GM18907 (cell line): Measurements from ENCODE around the gene ITPKA.
"Not testable (repeated sequence)": the region's sequence is repeated elsewhere in the genome, so short reads cannot be mapped to it uniquely, and the experiment has no call there.

Source experiments
- ATAC-seq: cut with Tn5 transposase; IDR thresholded peaks from one replicate; pipeline ENCODE4 v1.9.1; 2021; ENCODE audit warnings: mild to moderate bottlenecking, moderate library complexity; ENCODE audit not compliant: unreplicated experiment

Gene ITPKA

DNA sequence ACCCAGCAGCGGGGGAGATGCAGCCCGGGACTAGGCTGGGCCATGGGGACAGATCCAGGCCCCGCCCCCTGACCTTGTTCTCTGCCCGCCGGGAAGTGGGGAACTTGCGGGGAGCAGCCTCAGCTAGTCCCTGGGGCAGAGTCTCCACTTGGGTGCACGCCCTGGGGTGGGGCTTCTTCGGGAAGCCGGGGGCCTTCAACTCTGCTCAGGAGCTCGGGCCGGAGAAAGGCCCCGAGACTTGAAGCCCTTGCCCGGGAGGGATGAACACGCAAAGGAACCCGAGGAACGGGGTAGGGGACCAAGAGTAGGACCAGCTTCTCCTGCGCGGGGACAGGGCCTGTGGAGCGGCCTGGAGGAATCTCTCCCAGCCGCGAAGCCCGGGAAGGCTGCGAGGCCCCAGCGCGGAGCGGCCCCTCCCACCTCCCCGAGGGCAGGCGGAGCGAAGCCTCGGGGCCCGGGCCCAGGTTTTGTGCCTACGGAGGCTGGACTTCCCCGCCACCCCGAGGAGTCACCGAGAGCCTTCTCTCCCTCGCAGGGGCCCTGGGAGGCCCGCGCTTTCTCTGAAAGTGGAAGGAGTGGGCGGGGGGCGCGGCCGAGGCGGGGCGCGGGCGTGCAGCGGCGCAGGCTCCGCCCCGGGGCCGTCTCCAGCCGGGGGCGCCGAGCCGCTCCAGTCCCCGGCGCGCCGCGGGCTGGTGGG is at the start of gene ITPKA:
ITPKA (plus strand) TSS at position 670 of the 697 bp plus-strand sequence. CDS start 54 bp downstream, outside the sequence.
- peak; percentile 58 for ATAC-seq

DNA sequence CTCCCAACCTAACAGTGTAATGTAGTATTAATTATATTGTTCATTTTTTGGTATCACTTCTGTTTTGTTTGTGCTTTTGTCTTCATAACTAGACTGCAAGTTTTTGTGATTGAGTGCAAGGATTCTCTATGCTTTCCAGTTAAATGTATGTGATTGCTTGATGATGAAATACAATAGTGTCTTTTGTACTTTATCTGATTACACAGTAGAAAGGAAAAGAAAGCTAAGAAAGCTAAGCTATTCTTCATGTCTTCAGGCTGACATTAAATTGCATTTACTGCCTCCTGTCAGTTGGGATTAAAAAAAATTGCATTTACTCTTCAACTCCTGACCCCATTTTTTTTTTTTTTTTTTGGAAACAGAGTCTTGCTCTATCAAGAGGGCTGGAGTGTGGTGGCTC is 48.3 kb upstream of the ITPKA start:
- ATAC-seq = no peak

DNA sequence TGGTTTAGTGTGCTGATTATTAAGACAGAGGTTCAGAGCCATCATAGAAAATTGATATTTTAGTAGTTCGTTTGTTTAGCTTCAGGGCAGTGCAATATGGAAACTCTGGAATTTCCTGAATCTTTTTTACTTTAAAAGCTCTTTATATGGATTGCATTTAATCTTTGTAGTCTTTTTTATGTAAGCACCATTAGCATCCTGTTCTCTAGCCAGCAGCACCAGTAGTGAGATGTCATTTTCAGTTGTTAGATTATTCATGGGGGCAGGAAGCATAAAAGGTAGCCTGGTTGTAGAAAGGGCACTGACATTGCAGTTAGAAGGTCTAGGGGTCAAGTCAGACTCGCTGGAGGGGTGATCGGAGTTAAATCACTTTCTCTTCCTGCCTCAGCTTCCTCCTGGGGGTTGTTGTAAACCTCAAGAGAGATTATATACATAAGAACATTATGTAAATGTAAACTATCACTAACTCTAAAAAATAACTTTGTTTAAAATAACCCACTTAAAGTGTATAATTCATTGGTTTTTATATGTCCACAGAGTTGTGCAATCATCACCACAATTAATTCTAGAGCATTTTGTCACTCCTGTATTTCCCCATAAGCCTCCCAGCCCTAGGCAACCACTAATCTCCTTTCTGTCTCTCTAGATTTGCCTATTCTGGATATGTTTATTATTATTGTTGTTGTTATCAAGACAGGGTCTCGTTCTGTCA is 31.4 kb upstream of the ITPKA start:
- ATAC-seq = no peak

DNA sequence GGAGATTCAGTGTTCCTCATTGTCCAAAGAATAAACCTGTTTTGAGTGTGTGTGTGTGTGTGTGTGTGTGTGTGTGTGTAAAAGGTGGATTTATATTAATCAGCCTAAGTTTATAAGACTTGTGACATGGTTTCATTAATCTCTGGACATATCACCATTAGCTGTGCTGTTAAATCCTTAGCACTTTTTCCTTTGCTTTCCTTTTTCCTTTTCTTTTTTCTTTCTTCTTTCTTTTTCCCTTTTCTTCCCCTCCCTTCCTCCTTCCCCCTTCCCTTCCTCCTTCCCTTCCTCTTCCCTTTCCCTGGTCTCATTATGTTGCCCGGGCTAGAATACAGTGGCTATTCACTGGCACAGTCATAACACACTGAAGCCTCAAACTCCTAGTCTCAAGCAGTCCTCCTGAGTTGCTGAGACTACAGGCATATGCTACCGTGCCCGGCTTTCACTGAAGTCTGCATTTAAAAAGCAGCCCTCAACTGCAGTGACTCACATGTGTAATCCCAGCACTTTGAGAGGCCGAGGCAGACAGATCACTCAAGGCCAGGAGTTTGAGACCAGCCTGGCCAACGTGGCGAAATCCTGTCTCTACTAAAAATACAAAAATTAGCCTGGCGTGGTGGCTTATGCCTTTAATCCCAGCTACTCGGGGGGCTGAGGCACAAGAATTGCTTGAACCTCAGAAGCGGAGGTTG is 28.6 kb upstream of the ITPKA start:
- no peak for ATAC-seq

DNA sequence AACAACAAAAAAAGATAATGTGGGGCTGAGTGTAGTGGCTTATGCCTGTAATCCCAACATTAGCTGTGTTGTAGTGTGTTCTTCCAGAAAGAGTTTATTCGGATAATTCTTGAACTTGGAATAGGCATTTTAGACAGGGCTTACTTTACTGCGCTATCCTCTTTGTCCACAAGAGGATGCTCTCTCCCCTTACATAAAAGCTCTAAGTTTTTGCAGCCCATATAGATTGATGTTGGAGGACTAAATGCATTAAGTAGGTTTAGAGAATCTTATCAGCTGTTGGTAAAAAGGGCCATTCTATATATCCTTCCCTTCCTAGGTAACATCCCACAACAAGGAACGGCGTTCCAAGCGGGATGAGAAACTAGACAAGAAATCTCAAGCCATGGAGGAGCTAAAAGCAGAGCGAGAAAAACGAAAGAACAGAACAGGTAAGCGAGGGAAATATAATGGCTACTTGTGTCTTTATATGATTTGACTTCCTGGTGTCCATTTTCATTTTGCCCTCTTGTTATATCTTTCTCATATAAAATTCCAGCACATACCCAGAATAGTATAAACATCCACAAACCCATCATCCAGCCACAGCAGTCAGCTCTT is 27.8 kb upstream of the ITPKA start:
- no peak for ATAC-seq

DNA sequence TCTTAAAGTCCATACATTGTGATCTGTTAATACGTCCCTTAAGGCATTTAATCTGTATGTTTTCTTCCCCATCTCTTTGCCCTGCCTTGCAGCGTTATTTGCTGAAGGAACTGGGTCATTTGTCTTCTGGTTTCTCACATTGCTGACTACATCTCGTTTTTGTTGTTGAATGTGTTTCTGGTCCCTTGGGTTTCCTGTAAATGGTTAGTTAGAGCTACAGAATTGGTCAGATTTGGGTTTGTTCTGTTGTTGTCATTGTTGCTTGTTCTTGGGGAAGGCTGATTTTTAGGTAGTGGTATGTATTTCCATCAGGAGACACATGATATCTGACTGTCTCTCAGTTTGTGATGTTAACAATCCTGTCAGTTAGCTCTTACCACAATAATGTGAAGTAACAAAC is 27.0 kb upstream of the ITPKA start:
- no peak for ATAC-seq

DNA sequence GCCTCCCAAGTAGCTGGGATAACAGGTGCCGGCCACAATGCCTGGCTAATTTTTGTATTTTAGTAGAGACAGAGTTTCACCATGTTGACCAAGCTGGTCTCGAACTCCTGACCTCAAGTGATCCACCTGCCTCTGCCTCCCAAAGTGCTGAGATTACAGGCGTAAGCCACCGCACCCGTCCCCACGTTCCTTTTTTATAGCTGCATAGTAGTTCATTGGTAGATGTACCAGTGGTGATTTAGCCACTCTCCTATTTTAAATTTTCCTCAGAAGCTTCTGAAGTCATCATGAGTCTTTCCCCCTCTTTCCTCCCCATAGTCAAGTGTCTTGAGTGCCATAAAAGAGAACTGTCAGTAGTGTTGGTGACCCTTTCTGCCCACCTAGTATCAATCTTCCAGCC is 24.0 kb upstream of the ITPKA start:
- ATAC-seq = not testable (repeated sequence)

DNA sequence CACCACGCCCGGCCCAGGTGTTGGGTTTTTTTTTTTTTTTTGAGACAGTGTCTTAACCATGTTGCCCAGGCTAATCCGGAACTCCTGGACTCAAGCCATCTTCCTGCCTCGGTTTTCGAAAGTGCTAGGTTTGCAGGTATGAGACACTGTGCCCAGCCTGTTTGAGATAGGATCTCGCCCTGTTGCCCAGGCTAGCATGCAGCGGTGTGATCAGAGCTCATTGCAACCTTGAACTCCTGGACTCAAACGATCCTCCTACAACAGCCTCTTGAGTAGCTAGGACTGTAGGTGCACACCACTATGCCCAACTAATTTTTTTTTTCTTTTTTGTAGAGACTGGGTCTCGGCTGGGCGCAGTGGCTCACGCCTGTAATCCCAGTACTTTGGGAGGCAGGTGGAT is 20.3 kb upstream of the ITPKA start:
- ATAC-seq = no peak

DNA sequence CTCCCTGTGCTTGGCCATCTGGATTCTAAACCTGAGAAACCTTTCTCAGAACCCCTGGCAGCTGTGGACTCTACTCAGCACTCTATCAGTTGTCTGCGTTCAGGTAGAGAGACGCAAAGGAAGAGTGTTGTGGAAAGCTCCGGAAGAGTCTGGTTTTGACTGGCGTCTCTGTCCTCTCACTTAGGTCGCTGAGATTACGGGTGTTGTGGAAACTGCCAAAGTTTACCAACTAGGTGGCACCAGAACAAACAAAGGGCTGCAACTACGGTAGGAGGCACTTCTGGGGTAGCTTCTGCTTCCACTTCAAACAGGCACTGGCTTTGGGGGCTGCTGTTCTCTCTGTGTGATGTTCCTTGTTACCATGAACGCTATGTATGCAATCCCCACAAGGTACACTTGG is 19.2 kb upstream of the ITPKA start:
- ATAC-seq = no peak

DNA sequence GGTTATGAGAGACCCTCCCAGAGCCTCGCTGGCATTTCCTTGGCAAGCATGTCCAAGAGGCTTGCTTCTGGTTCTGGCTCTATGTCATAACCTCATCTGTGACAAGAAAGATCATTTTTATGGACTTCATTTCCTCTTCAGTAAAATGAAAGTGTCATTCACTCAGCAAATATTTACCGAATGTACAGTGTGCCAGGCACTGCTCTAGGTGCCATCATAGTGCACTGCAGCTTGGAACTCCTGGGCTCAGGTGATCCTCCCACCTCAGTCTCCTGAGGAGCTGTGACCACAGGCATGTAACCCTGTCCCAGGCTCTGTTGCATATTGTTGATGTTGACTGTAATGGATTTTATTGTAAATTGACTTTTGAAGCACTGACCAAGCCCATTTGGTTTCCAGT is 18.7 kb upstream of the ITPKA start:
- ATAC-seq = no peak

DNA sequence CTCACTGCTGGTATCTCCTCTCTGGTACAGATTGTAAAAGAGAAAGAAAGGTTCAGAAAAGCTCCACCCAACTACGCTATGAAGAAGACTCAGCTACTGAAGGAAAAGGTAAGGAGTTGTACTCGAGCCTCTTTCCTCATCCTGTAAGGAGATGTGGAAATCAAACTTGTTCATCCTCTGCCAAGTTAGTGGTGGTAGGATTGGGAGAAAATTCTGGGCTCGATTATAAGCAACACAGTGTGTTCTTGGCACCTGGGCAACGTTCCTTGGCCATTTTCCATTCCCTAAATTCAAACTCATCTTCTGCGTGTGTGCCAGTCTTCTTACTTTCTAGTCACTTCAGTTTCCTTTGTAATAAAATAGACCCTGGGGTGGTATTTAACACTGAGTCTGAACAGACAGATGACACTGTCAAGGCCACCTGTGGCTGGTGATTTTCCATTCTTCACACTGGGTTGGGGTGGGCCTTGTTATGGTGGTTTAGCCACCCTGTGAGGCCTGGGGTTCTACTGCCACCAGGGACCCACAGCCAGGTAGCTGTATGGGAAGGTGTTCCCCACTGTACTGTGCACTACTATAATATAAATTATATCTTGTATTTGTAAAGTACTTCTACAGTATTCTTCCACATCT is 17.1 kb upstream of the ITPKA start:
- no peak for ATAC-seq

DNA sequence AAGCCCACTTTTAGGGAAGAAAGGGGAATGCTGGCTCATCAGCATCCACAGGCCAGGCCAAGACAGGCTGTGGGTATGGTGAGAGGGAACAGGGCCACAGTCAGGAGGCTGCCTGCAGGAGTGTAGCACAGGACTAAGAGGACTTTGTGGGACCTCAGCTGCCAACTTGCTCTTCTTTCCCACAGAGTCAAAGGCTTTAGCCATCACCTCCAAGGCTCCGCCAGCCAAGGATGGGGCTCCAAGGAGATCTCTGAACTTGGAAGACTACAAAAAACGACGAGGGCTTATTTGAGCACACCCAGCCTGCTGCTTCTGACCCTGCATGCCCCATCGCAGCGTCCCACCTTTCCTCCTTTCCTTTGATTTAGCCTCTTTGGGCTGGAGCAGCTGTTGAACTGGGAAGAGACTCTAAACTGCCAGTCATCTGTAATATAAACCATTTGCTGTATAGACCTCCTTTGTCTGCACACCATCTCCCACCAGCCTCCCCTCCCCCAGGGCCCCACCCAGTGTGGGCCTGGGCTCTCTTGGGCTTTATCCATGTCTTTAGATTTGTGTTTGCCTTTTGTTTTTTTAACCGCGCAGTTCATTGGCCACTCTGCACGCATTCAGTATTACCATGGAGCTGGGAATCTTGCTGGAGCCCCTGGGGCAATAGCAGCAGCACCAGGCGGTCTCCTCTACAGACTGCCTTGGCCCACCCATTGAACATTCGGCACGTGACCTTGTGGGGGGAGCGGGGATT is 13.1 kb upstream of the ITPKA start:
- ATAC-seq = no peak

DNA sequence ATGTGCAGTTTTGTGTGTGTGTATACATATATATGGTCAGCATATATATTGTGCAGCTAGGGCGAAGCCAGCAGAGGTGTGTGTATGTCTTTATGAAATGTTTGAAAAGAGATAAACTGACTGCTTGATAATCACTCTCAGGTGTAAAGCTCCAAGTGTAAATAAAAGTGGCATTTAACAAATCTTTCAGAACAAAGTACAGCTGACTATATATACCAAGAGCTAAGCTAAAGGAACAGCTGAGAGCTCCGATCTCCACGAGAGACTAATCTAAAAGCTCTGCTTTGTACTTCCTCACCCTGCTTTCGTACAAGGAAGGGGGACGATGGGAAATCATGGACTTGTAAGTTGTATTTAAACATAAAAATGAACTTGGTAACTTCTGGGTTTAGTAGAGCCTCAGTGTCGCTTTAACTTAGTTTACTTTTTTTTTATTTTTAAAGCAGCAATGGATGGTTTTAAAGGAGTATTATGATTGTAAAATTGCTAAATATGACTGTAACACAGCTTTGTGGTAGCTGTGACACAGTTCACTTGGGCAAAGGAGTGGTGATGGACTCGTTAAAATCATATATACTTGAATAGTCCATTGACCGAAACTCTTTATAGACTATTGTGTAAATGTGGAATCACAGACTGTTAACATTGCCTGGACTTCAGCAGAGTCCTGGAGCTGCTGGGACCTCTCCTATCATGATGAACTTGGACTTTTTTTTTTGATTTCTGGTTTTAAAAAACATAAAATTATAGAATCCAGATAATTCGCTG is 11.4 kb upstream of the ITPKA start:
- no peak for ATAC-seq

DNA sequence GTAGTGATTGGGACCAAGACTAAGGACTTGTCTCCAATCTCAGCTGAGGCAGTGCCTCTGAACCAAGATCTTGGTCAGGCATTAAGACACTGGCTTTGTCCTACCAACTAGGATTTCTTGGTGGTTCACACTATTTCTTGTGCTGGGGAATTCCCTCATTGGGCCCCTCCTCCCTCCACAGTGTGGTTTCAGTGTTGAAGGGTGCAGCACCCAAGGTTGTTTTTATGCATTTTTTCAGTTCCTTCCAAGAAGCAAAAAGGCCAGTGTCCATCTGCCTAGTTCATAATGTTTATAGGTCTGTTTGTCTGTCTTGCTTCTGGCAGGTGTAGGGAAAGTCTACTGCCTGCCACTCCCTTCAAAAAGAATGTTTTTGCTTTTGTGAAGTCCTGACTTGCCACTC is 10.6 kb upstream of the ITPKA start:
- ATAC-seq = peak; percentile 73

DNA sequence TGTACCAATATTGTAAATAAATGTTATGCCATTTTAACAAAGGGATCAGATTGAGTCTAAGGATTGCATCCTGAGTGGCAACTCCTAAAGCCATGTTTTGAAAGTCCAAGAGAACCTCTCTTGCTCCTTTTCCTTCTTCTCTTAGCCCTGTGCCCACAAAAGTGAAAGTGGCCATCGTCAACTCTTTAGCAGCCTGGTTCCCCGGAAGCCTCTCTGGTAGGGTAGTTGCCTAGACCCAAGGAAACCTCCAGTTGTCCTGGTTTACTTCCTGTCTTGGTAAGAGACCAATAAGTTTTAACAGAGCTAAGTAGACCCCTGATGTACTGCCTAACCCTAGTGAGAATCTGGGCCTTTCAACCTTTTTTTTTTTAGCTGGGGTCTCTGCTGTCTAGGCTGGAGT is 10.2 kb upstream of the ITPKA start:
- no peak for ATAC-seq

DNA sequence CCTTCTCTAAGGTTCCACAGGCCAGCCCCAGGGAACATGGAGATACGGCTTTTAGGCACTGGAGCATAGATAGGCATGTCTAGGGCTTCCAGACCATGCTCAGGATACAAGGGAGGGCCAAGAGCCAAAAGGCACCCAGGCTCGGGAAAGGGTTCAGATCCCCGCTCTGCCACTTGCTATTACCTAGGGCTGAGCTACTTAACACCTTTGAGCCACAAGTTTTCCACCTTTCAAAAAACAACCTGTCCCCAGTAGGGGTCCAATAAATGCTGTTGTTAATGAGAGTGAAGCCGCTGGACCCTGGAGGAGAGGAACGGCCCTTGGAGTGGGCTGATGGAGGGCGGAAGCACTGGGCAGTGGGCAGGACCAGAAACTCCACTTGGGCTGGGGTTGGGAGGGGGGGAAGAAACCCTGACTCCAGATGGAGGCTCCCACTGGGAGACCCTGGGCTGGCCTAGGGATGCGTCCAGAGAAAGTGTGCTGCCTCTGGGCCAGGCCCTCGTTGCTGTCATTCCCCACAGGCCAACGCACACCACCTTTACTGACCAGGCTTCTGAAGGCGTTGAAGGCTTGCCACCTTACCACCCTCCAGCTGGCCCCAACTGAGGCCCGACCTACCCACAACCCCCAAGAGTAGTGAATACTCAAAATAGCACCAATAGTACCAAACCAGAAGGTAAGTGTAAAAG is 8.6 kb upstream of the ITPKA start:
- ATAC-seq = no peak

DNA sequence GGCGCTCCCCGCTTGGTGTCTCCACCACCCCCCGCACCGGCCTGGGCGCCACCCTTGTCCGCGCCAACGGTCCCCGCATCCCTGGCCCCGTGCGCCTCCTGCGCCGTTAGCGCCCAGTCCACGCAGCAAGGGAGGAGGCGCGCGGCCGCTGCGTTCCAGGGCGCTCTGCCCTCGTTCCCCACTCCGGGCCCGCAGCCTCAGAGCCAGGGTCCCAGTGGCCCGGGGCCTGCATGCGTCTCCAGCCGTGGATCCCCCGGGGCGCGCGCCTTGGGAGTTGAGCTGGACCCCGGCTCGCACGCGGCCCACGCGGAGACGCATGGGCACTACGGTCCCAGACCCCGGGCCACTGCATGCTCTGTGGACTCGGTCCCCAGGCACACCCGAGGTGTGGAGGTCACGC is 7.4 kb upstream of the ITPKA start:
- ATAC-seq = no peak

DNA sequence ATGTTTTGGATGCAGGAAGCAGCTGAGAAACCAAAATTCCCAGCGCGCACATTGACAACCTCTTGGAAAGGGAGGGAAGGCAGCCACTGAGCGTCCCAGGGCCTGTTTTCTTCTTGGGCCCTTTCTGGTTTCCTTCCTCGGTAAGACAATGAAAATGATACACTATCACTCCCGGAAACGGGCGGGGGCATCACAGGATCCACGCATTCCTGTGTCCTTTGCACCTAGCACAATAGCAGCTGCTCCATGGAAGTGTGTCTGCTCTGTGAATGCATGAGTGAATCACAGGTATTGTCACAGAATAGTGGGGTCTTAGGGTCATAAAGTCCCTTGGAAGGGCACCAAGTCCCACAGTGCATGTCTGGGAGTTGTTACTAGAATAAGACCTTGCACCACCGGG is 6.3 kb upstream of the ITPKA start:
- ATAC-seq = no peak

DNA sequence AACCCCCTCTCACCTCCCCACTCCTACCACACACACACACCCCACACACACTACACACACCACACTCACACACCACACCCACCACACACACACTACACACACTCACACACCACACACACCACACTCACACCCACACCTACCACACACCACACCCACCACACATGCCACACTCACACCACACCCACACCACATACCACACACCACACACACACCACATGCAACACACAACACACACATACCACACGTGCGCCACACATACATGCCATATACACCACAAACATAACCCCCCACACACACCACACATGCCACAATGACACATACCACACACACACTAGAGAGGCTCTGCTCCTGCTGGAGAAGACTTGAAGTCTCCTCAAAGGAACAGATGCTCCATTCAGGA is 5.9 kb upstream of the ITPKA start:
- ATAC-seq = no peak
